Left cardiac atrium (tissue), 4 donors: Measurements from ENCODE around the gene FGF5. TPM values are rescaled to one million over a fixed set of nuclear protein-coding genes. Genes with fewer than 3 reads are reported as not detected.

Experiments
- ATAC-seq, 2 donors: fragments of 200-7000 bp; cut with Tn5 transposase; one replicate each; pipeline ENCODE4 v1.9.1; 2020; ENCODE audit warnings: mild to moderate bottlenecking in 2 of 2, moderate library complexity in 2 of 2
- DNase-seq: peaks from one replicate; pipeline ENCODE4 v3.0.0-alpha.2; 2020
- intact Hi-C, 2 donors: fragments of 100-400 bp; cut with DNase I; formaldehyde crosslinking; loops; one replicate each; pipeline versions ENCODE4 v1.14.1 to v1.15.1; 2022 to 2023
- total RNA-seq, 2 donors: library from RNA; stranded (reverse); fragmentation: NEBNext Ultra II Directional; extraction: Animal tissue kit (Norgen Biotek cat#: 25700); gene quantifications; one replicate each; pipeline ENCODE4 v1.2.1, GENCODE V29; 2021
- donor health status: DM: no; HTN: yes; CAD: no.
- donor health status: DM: no; HTN: yes; CAD: no; lungs with severe emphysema.
- donor health status: DM: yes; HTN: yes; CAD: no.
- donor health status: Dilated cardiomyopathy.

Gene FGF5
- total RNA-seq, 2 donors from 2014 or later, result not detected

GRCh38 chr4:80252427-80252826, 14.0 kb upstream of the FGF5 start:
- DNase-seq (no peak), ATAC-seq (no peak)
- intact Hi-C loops, result no loop called here

DNA sequence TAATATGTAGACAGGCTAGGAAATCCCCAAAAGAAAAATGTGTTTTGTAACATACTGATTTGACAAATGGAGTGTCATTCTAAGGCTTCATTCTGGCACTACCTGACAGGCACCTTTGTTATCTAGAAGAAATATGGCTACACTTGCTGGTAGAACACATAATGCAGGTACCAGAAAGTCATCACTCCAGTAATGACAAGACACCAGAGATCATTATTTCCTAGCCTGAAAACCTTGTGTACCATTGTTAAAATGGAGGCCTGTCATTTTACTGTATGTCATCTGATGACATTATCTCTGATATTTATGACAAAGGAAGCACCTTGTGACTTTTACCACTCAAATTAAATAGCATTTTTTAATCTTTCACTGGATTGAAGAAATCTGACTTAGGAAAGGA, 13.5 kb upstream of the FGF5 start:
- intact Hi-C loops, result no loop called here
- ATAC-seq, result no peak
- DNase-seq, result no peak

- intact Hi-C loops, result no loop called here
- ATAC-seq (no peak), DNase-seq (no peak)
Observed at GRCh38 chr4:80253510-80253909, 13.0 kb upstream of the FGF5 start.

GRCh38 chr4:80254114-80254513, 12.3 kb upstream of the FGF5 start:
- intact Hi-C loops, result no loop called here
- ATAC-seq, result no peak
- no peak for DNase-seq

GRCh38 chr4:80255329-80256095, 11.0 kb upstream of the FGF5 start:
- DNase-seq (no peak), ATAC-seq (no peak)
- intact Hi-C loops, result no loop called here

DNA sequence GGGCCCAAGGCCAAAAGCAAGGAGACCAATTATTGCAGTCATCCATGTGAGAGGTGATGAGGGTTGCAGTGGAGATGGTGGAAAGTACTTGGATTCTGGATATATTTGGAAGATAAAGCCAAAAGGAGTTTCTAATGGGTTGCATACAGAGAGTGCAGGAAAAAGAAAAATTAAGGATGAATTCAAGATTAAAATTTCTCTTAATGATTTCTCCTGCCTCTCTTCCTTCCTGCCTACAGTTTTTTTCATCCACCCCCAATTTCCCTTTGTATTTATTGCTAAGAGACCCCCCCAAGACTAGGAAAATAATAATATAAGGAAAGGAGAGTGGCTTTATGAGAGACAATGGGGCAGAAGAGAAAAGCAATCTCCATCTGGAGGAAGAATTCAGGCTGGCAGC, 8.6 kb upstream of the FGF5 start:
- intact Hi-C loops, result no loop called here
- DNase-seq (no peak), ATAC-seq (no peak)

- ATAC-seq (no peak), DNase-seq (no peak)
- intact Hi-C loops, result no loop called here
Observed at GRCh38 chr4:80259012-80259411, 7.5 kb upstream of the FGF5 start.

- intact Hi-C loops, result no loop called here
- ATAC-seq (no peak), DNase-seq (no peak)
Observed at GRCh38 chr4:80259817-80260216, 6.6 kb upstream of the FGF5 start.

GRCh38 chr4:80261989-80262600, 4.4 kb upstream of the FGF5 start:
- DNase-seq (no peak), ATAC-seq (no peak)
- intact Hi-C loops, result no loop called here

GRCh38 chr4:80263541-80264351, 2.7 kb upstream of the FGF5 start:
- ATAC-seq (no peak), DNase-seq (no peak)
- intact Hi-C loops, result no loop called here

GRCh38 chr4:80264352-80264647, 2.2 kb upstream of the FGF5 start:
- DNase-seq, result no peak
- intact Hi-C loops, result no loop called here
- ATAC-seq, result no peak

- intact Hi-C loops, result no loop called here
- no peak for ATAC-seq
- no peak for DNase-seq
Observed at GRCh38 chr4:80264825-80265224, 1.6 kb upstream of the FGF5 start.

DNA sequence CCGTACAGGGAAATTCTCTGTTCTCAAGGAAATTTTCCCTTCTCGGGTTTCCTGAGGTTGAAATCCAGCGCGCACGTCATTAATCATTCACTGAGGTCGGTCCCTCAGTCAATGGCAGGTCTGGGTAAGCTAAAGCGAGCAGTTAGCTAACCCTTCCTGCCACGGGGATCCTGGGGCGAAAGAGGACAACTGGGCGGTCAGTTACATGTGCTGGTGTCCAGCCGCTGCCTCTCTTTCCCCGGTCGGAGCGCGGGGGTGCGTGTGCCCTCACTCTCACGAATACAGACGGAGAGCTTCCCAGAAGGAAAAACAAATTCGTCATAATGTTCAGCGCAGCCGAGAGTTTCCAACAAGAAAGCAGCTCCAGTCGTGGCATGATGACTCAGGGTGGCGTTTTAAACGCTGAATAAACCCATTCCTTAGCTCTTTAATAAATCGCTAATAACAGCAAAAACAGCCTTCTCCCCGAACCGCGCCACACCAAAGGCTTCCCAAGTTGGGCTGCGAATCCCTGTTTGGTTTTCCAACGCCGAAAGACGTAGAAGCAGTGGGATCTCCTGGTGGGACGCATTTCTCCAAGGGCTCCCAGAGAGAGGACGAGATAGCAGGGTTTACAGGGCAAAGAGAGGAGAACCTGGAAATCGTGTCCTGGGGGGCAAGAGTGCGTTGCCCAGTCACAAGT, 752 bp upstream of the FGF5 start:
- ATAC-seq (peak in 1 of 2 donors; percentile 43), DNase-seq (no peak)
- intact Hi-C loops, result no loop called here

DNA sequence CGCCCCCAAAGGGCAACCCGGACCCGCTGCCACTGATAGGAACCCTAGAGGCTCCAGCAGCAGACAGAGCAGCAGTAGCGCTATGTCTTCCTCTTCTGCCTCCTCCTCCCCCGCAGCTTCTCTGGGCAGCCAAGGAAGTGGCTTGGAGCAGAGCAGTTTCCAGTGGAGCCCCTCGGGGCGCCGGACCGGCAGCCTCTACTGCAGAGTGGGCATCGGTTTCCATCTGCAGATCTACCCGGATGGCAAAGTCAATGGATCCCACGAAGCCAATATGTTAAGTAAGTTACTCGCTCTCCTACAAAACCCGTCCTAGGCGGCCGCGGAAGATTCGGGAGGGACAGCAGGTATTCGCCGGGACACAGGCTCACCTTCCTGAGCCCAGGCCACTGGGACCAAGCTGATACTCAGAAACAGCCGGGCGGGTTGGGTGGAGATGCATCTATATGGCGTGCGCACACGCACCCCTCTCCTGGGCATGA, 477 bp downstream of the FGF5 start:
- intact Hi-C loops, result no loop called here
- ATAC-seq, result peak; percentile 27 to 52
- no peak for DNase-seq

DNA sequence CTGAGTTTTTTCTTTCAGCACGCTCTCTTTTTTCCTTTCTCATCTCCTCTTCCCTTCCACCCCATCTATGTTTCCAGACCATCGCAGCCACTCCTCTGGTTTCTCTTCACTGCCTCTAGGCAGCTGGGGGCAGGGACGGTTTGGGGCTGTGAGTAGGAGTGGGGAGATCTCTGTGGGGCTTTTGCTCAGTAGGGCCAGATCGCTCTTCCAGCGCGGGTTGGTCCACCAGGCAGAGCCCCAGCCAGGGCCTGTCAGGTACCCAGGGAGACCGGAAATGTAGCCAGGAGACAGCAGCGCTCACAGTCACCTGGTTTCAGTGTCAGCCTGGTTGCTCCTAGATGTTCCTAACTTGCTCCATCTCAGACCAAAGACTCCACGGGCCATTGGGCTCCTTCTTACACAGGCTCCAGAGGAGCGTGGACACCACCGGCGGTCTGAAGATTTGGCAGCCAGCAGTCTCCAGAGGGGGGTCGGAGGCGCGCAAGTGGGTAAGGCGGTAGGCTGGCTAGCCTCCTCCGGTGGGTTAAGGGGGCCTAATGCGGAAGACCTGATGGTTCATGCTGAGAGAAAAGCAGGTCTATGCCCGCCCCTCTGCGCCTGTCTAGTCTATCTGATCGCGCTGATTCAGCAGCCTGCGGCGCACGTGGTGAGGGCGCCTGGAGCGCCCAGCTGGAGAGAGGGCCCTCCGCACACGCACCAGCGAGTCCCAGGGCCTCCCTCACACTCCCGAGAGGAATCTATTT, 1.8 kb downstream of the FGF5 start:
- intact Hi-C loops, result no loop called here
- ATAC-seq, result no peak
- DNase-seq, result no peak

GRCh38 chr4:80268936-80269335, 2.5 kb downstream of the FGF5 start:
- ATAC-seq (no peak), DNase-seq (no peak)
- intact Hi-C loops, result no loop called here

DNA sequence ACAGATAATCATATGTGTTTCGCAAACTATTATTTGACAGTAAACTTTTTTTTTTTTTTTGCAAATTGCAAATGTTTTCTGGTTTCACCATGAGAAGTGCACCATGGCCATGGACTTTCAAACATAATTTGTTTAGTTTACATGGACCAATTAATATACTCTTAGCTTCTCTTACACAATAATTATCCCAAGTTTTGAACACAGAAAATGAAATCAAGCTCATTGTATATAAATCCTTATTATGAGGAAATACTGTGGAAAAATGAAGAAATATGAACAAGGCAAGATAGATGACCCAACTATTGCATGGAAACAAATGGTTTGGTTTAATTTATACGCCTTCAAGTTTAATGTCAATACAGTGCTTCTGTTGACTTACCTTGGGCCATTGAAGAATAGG, 3.9 kb downstream of the FGF5 start:
- DNase-seq, result no peak
- intact Hi-C loops, result no loop called here

GRCh38 chr4:80270868-80271267, 4.4 kb downstream of the FGF5 start:
- no peak for ATAC-seq
- intact Hi-C loops, result no loop called here
- no peak for DNase-seq

More for the DNA sequence above, 3.9 kb downstream of the FGF5 start:
- ATAC-seq, result no peak

DNA sequence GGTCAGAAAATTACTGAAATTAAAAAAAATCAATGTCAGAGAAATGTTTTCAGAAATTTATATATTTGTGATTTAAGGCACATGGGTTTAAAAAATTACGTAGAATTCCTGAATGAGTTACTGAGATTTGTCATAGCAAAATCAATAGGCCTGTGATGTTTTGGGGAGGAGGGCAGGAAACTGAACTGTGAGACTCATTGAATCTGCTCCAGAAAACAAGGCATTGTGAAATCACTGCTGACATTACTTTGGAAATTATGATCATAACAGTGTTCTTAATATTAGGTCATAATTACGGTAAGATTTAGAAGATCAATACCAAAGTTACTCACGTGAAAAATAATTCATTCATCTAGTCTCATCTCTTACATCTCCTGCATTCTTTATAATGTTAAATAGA, 5.3 kb downstream of the FGF5 start:
- ATAC-seq (no peak), DNase-seq (no peak)
- intact Hi-C loops, result no loop called here
